T-helper 2 cell treated with Interferon-gamma antibody and Interleukin-4, amounts not matched to agents 100 ng/mL and 5 ng/mL, for 36 hours (primary cell): ENCODE measurements around the gene EYA2. TPM values are rescaled to one million over a fixed set of nuclear protein-coding genes. Genes with fewer than 3 reads are reported as not detected.
"Not testable (repeated sequence)": the region's sequence is repeated elsewhere in the genome, so short reads cannot be mapped to it uniquely, and the experiment has no call there.

ENCODE experiments used
- intact Hi-C: fragments of 100-400 bp; cut with micrococcal nuclease; formaldehyde crosslinking; loops from one replicate; pipeline ENCODE4 v1.15.1; 2023
- total RNA-seq: library from RNA; stranded (reverse); gene quantifications from 2 replicates; pipeline ENCODE4 v1.2.3, GENCODE V29; 2022

Gene EYA2
- total RNA-seq, 1 donor from 2014 or later = 0.11 TPM

DNA sequence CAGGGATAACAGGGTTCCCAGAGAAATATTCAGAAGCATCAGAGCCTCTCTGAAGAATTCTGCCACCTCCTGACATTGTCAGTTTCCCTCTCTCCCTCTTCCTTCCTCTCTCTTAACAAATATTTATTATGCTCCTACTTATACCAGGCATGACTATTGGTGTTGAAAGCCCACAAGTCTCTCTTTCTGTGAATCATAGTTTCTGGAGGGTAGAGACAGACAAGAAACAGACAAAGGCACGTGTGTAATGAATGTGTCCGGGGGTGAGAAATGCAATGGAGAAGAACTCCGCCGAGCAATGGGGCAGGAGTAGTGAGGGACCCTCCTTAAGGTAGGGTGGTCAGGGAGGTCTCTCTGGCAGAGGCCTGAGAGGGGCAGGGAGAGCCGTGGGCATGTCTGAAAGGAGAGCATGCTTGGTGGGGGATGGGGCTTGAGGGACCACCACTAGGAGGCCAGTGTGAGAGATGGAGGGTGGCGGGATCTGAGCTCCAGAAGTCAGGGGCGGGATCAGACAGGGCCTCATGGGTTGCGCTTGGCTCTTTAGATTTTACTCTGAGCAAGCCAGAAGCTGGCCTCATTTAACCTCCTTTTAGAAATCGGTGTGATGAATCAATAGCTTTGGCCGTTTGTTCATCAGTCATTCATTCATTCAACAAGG lies 57.3 kb downstream of the EYA2 start:
- intact Hi-C loops = no loop called here

DNA sequence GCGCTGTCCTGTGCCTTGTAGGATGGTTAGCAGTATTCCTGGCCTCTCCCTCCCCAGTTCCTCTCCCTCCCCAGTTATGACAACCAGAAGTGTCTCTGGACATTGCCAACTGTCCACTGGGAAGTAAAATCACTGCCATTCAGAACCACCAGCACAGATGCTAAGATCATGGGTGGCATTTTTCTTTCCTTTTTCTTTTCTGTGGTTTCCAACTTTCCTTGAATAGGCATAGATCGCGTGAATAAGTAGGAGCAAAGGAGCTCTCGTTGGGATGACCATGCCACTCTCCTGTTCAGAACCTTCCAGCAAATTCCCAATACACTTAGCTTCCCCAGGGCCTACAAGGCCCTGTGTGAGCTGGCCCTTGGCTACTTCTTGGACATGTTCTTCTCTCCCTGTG lies 59.0 kb downstream of the EYA2 start:
- intact Hi-C loops = no loop called here

DNA sequence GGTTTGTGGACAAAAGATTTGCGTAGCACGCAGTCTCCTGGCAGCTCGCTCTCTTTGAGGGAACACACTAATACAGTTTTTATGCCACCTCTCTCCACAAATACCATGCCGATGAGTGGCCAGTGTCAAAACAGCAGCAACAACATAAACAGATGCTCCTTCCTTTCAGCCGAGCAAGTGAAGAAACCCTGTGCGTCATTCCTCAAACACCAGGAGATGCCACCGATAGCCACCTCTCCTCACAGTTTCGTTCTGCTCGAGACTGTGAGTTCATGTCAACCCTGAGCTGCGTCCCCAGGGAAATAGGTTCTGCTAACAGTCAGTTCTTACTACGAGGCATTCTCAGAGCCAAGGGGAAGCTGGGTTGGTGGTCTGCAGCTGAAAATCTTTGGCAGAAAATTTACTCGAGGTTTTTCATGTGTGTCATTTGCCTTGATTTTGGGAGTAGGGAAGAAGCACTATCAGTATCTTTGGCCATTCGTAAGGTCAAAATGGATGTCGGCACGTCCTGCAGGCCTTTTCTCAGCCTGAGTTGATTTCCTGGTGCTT lies 59.9 kb downstream of the EYA2 start:
- intact Hi-C loops = no loop called here

DNA sequence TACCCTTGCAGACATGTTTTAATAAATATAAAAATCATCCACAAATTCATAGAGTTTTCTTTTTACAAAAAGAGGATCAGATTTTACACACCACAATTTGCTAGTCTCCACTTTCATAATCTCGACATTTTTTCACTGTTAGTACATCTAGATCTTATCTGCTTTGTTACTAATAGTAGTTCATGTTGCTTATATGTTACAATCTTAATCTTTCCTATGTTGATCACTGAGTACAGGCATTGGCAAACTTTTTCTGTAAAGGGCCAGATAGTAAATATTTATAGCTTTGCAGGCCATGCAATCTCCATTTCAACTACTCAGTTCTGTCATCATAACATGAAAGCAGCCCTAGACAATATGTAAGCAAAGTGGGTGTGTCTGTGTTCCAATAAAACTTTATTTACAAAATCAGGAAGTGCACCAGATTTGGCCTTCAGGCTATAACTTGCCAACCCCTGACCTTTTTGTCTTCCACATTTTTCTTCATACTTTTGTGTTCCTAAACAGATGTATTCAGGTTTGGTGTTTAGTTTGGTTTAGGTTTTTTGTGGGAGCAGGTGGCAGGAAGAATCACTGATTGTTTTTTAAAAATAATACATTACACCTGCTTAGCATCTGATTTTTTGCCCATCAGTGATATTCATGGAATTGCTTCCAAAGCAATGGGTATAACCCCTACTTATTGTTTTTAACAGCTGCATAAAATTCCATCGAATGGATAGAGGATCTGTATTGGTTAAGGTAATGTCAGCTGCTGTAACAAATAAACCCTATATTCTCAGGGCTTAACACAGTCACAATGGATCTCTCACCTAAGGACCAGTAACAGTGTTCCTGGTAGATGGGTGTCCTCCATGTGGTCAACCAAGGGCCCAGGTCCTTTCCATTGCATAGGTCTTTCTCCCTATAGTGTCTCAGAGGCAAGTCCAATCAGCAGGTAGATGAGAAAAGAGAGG lies 61.2 kb downstream of the EYA2 start:
- intact Hi-C loops = no loop called here

DNA sequence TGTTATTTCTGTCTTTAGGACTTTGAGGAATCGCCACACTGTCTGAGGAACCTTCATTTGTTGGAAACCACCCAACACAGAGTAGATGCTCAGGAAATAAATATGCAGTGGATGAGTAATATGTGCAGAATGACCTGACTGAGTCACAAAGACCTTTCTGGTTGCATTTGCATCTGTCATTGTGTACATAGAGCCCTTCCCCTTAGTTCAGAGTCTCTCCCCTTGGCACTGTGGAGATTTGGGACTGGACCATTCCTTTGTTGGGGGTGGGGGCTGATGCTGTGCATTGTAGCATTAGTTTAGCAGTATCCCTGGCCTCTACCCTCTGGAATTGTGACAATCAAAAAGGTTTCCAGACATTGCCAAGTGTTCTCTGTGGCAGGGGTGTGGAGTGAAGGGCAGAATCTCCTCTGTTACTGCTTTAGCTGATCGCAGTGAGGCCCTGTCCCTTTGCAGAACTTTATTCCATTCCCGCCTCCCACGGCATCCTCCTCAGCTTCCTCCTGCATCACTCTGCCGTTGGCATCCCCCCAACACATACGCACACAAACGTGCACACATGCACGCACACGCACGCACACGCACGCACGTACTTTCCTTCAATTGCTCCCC lies 64.5 kb downstream of the EYA2 start:
- intact Hi-C loops = no loop called here

DNA sequence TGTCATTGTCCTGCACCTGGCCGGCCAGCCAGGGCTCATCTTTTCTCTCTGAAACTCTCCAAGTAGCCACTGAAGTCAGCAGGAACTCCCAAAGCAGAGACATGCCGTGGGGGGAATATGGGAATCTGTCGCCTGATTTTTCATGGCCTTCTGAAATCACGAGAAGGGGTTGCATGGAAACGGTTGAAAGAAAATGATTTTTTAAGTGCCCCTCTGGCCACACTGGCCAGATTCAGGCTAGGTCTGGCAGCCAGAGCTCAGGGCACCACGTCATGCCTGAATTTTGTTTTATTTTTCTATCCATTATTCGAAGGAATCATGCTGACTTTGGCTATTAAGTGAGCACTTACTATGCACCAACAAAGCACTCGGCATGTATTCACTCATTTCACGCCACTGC lies 65.2 kb downstream of the EYA2 start:
- intact Hi-C loops = no loop called here

DNA sequence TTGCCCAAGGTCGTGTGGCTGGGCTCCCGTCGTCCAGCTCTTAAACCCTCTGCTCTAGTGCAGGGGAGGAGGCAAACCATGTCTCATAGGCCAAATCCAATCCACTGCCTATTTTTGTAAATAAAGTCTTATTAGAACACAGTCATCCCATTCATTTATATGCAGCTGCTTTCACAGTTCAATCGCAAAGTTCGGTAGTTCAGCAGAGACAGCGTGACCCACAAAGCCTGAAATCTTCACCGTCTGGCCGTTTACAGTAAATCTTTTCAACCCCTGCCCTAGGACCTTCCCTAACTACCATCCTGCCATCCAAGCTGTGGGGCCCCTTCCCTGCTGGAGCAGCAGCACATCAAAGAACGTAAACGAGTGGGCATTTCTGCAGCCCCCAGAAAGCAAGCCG lies 65.9 kb downstream of the EYA2 start:
- intact Hi-C loops = no loop called here

DNA sequence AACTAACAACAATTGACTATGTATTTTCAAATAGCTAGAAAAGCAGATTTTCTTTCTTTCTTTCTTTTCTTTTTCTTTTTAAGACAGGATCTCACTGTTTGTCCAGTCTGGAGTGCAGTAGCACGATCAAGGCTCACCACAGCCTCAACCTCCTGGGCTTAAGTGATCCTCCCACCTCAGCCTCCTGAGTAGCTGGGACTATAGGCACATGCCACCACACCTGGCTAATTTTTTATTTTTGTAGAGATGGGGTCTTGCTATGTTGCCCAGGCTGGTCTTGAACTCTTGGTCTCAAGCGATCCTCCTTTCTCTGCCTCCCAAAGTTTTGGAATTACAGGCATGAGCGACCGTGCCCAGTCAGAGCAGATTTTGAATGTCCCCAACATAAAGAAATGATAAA lies 67.3 kb downstream of the EYA2 start:
- intact Hi-C loops = not testable (repeated sequence)

DNA sequence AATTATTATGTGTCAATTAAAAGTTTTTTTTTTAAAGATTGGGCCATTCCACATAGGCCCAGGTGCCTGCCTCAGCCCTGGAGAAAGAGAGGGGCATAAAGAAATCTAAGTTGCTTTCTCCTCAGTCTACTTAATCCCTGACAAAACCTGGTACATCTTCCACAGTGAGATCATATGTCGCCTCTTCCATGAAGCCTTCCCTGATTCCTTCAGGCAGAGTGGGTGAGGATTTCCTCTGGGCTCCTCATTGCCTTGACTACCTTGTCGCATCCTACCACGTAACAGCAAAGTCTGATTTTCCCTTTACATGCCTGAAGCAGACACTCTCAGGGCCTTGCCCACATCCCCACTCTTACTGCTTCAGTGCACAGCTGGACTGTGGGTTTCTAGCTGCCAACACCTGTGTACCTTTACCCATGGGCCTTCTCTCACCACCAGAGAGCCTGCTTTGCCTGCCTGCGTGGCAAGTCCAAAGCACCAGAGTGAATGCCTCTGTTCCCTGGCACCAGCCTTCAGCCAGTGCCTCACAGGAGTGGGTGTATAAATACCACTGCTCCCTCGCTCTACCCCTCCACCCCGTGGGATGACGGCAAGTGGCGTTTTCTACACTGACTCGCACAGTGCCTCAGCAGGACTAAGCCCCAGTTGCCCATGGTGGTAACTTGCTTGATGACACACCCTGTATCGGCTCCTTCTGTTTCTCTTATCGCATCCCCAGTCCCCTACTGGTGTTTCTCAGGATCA lies 68.0 kb downstream of the EYA2 start:
- intact Hi-C loops = no loop called here

DNA sequence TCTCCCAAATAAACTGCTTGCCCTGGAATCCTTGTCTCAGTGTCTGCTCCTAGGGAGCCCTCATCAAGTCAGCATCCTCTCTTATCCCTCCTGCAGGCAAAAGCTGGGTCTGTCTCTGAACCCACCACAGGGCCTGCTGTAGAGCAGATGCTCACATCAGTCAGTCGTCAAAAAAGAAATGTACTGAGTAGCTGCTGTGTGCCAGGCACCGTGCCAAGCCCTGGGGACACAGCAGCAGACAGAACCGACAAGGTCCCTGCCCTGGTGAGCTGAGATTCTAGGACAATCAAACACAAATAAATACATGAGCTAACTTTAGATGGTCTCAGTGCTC lies 68.5 kb downstream of the EYA2 start:
- intact Hi-C loops = no loop called here

DNA sequence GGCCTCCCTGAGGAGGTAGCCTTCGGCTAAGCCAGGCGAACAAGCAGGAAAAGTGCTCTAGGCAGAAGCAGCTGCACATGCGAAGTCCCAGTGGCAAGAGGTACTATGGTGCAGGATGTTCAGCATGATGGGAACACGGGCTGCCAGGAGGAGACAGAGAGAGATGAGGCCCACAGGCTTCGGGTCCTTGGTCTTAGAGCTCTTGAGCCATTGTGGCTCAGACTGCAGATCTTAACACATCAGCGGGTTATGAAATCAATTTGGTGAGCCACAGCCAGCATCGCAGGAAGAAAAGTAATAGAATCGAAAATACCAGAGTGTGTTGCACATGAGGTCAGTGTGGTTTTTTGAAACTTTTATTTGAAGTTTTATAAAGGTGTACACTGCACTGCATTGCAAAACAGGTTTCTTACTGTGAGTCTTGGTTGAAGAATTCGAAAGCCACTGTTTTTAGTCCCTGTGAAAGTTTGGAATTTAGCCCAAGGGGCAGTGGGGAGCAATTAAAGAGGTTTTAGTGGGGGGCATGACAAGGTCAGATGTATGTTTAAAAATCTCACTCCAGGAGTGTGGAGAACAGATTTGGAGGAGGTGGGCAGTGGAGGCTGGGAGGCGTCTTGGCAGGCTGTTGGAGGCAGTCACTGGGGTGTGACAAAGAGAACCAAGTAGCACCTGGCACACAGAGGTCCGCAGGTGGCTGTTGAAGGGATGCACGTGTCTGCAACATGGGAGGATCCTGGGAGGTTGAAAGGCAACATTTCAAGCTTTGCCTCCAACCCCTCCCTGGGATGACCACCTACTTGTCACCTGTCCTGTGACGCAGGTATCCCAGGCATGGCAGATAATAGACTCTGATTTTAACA lies 69.3 kb downstream of the EYA2 start:
- intact Hi-C loops = no loop called here

DNA sequence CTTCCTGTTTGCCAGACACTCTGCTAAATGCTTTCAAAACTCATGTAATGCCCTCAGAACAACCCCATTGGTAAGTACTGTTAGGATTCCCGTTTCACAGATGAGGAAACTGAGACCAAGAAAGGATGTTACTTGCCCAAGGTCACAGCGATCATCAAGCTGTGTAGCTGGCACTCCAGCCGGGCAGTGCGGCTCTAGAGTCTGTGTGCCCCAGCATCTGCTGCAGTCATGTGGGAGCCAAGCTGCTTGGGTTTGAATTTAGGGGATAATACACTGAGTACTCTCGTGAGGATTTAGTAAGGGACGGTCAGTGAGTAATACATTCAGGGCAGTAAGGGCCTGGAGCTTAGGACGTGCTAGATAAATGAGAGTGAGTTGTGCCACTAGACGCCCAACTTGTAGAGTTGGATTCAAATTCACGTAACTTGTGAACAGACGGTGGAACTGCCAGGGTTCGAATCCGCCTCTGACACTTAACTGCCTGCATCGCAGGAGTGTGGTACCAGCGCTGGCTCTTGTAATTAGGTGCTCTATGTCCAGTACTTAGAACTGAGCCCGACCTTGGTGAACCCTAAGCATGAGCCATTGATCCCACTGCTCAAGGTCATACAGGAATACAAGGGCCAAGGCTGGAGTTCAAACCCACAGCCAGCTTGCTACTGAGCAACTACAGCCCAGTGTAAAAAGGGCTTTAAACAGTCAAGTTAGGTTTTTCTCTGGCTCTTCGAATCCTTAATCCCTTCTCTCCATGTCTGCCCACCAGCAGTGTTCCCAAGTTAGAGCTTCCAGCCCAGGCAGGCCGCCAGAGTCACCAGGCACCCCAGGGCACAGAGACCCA lies 70.2 kb downstream of the EYA2 start:
- intact Hi-C loops = no loop called here

DNA sequence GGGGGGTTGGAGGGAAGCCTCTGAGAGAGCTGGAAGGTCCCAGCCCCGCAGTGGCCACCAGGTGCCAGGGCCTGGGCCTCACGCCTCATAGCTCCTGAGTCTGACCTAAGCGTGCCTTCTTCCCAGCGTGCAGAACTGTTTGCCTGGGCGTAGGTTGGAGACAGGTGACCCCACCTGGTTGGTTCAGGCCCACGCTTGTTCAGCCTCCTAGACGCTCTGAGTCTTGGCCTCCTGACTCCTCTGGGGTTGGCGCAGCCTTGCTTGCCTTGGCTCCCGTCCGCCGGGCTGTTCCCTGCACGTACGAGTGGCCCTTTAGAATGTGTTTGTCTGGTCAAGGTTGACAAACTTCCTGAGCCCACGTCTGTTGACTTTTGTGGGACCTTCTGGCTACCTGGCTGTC lies 70.8 kb downstream of the EYA2 start:
- intact Hi-C loops = no loop called here

DNA sequence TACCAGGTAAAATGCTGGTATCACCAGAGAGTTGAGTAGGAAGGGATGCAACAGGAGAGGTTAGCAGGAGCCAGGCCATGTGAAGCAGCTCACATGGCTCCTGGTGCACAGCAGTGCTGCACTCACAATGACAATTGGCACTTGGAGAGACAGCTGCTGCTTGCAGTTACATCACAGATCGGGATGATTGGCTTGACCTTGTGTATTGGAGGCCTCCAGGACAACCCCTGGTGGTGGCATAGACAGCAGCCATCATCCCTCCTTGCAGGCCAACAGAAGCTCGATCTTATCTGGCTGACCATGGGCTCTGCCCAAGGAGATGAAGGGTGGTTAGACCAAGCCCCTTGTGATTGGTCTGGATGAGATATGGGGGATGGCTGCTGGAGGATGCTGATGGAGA lies 73.0 kb downstream of the EYA2 start:
- intact Hi-C loops = no loop called here

DNA sequence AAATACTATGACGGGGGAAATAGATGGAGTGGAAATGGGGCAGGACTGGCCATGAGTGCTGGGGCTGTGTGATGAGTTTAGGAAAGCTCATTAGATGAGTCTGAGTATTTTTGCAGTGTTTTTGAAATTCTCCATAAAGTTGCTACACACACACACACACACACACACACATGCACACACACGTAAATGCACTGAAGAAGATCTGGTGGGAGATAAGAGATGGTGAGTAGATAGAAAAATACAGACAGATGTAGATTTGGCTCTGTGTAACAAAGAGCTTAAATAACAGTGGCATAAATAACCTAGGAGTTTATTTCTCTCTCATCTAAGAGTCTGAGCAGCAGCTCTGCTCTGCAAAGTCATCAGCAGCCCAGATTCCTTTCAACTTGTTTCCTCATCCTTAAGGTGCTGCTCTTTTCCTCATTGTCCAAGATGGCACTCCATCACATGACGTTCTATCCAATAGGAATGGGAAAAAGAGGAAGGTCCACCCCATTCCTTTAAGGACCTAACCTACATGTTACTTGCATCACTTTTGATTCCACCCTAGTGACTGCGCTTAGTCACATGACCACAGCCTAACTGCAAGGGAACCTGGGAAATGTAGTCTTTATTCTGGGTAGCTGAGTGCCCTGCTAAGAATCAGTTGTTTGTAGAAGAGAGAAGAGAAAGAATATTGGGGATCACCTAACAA lies 76.4 kb downstream of the EYA2 start:
- intact Hi-C loops = no loop called here

DNA sequence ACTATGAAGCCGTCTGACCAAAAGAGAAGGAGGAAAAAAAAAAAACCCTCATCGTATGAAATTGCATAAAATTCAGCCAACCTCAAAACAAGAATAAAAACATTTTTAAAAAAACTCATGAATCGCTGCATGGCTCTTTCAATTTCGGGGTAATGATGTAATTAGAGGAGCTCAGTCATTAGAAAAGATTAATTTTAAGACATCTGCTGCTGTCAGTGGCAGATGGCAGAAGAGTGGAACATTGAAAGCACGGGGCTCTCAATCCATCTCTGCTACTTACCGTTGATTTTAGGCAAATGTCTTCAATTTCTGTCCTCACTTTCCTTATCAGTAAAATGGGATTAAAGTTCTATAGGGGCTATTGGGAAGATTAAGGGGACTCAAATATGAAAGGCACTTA lies 79.1 kb downstream of the EYA2 start:
- intact Hi-C loops = no loop called here

DNA sequence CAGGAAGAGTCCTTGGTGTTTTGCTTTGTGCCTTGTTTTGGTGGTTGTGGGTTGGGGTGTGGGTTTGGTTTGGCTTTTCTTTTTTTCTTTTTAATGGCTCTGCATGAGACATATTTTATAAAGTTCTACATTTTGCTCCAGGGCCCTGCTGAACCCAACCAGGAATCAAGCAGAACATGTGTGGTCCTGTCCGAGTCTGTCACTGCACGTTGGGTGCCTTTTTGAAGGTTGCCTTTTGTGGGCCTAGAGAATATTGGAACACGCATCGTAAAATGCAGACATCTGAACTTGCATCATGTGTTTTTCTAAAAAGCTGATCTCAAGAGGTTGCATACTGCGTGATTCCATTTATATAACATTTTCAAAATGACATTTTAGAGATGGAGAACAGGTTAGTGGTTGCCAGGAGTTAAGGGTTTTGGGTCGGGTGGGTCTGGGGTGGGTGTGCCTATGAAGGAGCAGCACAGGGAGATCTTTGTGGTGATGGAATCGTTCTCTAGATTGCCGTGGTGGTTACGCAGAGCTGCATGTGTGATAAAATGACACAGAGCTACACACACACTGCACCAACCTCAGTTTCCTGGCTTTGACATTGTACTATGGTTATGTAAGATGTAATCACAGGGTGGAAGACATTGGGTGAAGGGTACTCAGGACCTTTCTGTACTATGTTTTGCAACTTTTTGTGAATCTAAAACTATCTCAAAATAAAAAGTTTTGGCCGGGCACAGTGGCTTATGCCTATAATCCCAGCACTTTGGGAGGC lies 80.2 kb downstream of the EYA2 start:
- intact Hi-C loops = no loop called here

DNA sequence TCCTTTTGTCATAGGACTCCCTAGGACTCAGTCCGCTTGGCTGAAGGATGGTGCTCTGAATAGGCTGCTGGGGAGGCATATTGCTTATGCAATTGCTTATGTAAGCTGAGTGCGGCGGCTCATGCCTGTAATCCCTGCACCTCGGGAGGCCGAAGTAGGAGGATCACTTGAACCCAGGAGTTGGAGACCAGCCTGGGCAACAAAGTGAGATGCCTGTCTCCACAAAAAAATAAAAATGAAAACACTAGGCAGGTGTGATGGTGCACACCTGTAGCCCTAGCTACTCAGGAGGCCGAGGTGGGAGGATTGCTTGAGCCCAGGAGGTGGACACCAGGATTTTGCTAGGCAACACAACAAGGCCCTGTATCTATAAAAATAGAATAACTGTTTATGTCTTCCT lies 81.3 kb downstream of the EYA2 start:
- intact Hi-C loops = no loop called here
